ENCODE measurements around the gene DDX28. TPM values are rescaled to one million over a fixed set of nuclear protein-coding genes. Genes with fewer than 3 reads are reported as not detected.

Gene DDX28
- total and polyA plus RNA-seq, 9 of the 15 experiments (the other 6 are each of a cell fraction or from before 2014, with no cell fraction given), result 2.8 to 24.5 (median 15.9) TPM

DNA sequence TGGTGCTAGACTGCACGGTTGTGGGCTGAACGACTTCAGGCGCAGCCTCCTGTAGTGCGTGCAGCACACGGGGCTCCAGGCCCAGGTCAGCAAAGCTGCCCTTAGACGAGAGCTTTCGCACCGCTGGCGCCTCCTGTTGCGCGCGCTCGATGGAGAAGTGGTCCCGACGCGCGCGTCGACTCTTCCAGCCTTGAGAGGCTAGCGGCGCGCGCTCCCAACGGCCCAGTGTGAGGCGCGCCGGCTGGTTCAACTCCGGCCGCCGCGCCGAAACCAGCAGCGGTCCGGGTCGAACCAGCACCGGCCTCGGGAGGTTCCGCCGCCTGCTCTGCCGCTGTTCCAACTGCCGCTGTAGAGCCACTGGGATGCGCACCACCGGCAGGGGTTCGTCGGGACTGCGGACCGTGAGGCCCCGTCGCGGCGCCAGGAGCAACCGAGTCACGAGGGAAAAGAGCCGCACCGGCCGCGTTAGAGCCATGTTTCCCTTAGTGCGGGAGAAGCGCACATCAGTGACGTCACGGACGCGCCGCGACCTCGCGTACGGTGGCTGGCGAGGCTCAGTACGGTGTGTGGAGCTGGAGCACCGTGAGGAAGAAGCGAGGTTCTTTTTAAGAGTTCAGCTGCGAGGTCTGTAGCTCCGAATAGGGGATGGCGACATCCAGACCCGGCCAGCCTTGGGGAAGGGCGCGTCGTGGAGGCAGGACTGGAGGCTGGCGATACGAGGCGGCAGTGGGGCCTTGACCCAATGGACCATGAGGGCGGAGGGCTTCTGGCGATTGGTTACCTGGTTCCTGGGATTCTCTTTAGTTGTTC lies at the start of gene DDX28, which contains the start of gene DUS2 (continued):
- TF ChIP-seq, protein P1, sequence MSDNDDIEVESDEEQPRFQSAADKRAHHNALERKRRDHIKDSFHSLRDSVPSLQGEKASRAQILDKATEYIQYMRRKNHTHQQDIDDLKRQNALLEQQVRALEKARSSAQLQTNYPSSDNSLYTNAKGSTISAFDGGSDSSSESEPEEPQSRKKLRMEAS (CRISPR knock-in tag; IDR thresholded peaks at IDR 0.05), result peak; percentile 94
- TF ChIP-seq SUPT5H (IDR thresholded peaks at IDR 0.05) (peak; percentile 89), LEF1 (IDR thresholded peaks at IDR 0.05) (no peak), GTF2E2 (tag; IDR thresholded peaks at IDR 0.05) (peak; percentile 67; the same call in 1 of the 2 replicates), ZZZ3 (IDR thresholded peaks at IDR 0.05) (0 out of 2 replicates have a peak, but pooled peaks have one; percentile 65), ZNF589 (CRISPR knock-in tag; IDR thresholded peaks at IDR 0.05; ENCODE audit: low read depth) (no peak), CHCHD3 (CRISPR knock-in tag; IDR thresholded peaks at IDR 0.05) (no peak), DIDO1 (tag; IDR thresholded peaks at IDR 0.05; ENCODE audit: low read depth) (peak; percentile 97), MBD2 (IDR thresholded peaks at IDR 0.05; ENCODE audit: borderline replicate concordance, low read depth) (peak; percentile 82), ZBTB7A (IDR thresholded peaks at IDR 0.05; ENCODE audit: borderline replicate concordance, control insufficient read depth, low read depth, low read length) (no peak), NCOA2 (IDR thresholded peaks at IDR 0.05; ENCODE audit: partially characterized antibody in 2 of 2) (peak in 1 of 2 experiments; percentile 88), ZNF3 (CRISPR knock-in tag; IDR thresholded peaks at IDR 0.05) (no peak), SMARCB1 (IDR thresholded peaks at IDR 0.05; ENCODE audit: insufficient read length, low read depth) (no peak), C11orf30 (IDR thresholded peaks at IDR 0.05; ENCODE audit: low read depth) (peak; percentile 100), HDAC8 (tag; IDR thresholded peaks at IDR 0.05) (peak; percentile 65; the same call in 1 of the 2 replicates), NR3C1 (CRISPR knock-in tag; IDR thresholded peaks at IDR 0.05) (peak; percentile 55; the same call in 1 of the 2 replicates), PHF8 (IDR thresholded peaks at IDR 0.05; ENCODE audit: borderline replicate concordance, low read length) (peak; percentile 95; the same call in 1 of the 2 replicates), HMGN3 (IDR thresholded peaks at IDR 0.05; ENCODE audit: borderline replicate concordance, extremely low read depth, insufficient read length, low read depth, low read length) (peak; percentile 52), MAFK (IDR thresholded peaks at IDR 0.05; ENCODE audit: low read length) (no peak)
- TF ChIP-seq, protein P2, sequence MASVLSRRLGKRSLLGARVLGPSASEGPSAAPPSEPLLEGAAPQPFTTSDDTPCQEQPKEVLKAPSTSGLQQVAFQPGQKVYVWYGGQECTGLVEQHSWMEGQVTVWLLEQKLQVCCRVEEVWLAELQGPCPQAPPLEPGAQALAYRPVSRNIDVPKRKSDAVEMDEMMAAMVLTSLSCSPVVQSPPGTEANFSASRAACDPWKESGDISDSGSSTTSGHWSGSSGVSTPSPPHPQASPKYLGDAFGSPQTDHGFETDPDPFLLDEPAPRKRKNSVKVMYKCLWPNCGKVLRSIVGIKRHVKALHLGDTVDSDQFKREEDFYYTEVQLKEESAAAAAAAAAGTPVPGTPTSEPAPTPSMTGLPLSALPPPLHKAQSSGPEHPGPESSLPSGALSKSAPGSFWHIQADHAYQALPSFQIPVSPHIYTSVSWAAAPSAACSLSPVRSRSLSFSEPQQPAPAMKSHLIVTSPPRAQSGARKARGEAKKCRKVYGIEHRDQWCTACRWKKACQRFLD (CRISPR knock-in tag; IDR thresholded peaks at IDR 0.05), result peak; percentile 54; the same call in 1 of the 2 replicates
- TF ChIP-seq, protein P3, sequence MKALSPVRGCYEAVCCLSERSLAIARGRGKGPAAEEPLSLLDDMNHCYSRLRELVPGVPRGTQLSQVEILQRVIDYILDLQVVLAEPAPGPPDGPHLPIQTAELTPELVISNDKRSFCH (CRISPR knock-in tag; IDR thresholded peaks at IDR 0.05), result no peak
- TF ChIP-seq, protein P3 (tag; IDR thresholded peaks at IDR 0.05), result no peak
- TF ChIP-seq, protein P4, sequence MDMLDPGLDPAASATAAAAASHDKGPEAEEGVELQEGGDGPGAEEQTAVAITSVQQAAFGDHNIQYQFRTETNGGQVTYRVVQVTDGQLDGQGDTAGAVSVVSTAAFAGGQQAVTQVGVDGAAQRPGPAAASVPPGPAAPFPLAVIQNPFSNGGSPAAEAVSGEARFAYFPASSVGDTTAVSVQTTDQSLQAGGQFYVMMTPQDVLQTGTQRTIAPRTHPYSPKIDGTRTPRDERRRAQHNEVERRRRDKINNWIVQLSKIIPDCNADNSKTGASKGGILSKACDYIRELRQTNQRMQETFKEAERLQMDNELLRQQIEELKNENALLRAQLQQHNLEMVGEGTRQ (CRISPR knock-in tag; IDR thresholded peaks at IDR 0.05), result peak; percentile 34; the same call in 1 of the 2 replicates
- TF ChIP-seq, protein P5, sequence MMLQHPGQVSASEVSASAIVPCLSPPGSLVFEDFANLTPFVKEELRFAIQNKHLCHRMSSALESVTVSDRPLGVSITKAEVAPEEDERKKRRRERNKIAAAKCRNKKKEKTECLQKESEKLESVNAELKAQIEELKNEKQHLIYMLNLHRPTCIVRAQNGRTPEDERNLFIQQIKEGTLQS (IDR thresholded peaks at IDR 0.05), result peak; percentile 94
- TF ChIP-seq, protein P5 (CRISPR knock-in tag; conservative IDR thresholded peaks at IDR 0.05), result 0 out of 2 replicates have a peak, but pooled peaks have one; percentile 28

All from K562 (cell line).